Measurements from ENCODE around the gene OXCT2.

- TF ChIP-seq CTCF (IDR thresholded peaks at IDR 0.05; ENCODE audit: borderline replicate concordance, extremely low read depth, low read length, poor library complexity, severe bottlenecking) (no peak), EZH2 (IDR thresholded peaks at IDR 0.05; ENCODE audit: borderline replicate concordance, low read depth, low read length, severe bottlenecking) (no peak)
These were observed 44.5 kb downstream of the OXCT2 start for GRCh38 chr1:39726600-39726999.
